GM18867 (cell line): ENCODE results near the gene GNB1.

Experiments
- ATAC-seq: cut with Tn5 transposase; IDR thresholded peaks from one replicate; pipeline ENCODE4 v1.9.1; 2021; ENCODE audit warnings: mild to moderate bottlenecking, moderate library complexity; ENCODE audit not compliant: unreplicated experiment

The GNB1 gene

GRCh38 chr1:1786836-1787605 lies 103.9 kb downstream of the GNB1 start:
- no peak for ATAC-seq

DNA sequence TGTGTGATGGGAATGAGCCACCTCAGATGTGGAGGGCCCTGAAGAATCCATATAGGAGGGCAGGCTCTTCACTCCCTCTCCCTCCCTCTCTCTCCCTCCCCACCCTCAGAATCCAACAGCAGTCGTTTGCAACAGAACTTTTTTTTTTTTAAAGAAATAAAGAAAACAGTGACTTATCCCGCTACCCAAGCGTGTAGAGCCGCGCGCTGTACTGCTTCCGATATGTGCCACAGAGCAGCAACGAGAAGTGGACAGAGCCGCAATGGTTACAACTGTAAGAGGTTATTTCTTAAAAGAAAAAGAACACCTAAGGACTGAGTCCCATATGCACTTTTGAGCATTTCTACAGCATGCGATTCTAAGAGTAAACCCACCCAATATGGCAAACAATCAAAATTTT lies 105.2 kb downstream of the GNB1 start:
- ATAC-seq, result no peak

GRCh38 chr1:1784933-1785332 lies 106.0 kb downstream of the GNB1 start:
- no peak for ATAC-seq

- no peak for ATAC-seq
Observed at GRCh38 chr1:1783320-1783719, 107.6 kb downstream of the GNB1 start.

DNA sequence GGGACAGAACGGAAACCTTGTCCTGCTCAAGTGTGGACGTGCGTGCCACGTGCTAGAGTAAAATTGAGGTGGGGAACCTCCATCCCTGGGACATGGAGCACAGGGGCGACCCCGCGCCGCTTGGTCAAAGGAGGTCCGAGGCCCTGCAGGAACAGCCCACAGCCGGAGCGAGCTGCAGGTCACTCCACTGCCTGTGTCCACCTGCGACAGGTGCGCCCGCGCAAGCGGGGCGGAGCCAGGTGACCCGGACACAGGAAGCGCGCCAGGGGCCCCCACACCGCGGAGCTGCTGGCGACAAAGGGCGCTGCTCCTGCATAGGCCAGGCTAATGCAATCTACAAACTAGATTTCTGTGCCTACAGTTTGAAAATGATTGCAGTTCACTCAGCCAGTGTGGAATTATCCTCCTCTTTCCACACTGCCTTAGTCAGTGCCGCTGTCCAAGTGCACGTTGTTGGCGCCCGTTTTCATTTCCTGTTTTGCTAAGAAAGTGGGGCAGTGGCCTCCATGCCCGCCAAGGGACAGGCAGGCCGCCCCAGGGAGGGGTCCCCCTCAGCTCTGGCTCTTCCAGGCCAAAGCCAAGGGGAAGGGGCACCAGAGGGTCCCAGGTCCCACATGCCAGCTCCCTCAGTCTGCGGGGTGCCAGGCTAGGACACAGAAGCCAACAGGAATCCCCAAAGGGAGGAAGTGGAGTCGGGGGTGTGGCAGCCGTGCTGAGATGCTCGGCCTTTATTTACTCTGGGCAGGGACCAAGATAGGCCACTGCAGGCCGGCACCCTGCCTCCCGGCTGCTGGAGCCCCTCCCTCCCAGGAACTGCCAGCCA lies 108.3 kb downstream of the GNB1 start:
- no peak for ATAC-seq

GRCh38 chr1:1781526-1781903 lies 109.4 kb downstream of the GNB1 start:
- no peak for ATAC-seq

GRCh38 chr1:1780598-1781525 lies 110.0 kb downstream of the GNB1 start:
- ATAC-seq, result no peak

DNA sequence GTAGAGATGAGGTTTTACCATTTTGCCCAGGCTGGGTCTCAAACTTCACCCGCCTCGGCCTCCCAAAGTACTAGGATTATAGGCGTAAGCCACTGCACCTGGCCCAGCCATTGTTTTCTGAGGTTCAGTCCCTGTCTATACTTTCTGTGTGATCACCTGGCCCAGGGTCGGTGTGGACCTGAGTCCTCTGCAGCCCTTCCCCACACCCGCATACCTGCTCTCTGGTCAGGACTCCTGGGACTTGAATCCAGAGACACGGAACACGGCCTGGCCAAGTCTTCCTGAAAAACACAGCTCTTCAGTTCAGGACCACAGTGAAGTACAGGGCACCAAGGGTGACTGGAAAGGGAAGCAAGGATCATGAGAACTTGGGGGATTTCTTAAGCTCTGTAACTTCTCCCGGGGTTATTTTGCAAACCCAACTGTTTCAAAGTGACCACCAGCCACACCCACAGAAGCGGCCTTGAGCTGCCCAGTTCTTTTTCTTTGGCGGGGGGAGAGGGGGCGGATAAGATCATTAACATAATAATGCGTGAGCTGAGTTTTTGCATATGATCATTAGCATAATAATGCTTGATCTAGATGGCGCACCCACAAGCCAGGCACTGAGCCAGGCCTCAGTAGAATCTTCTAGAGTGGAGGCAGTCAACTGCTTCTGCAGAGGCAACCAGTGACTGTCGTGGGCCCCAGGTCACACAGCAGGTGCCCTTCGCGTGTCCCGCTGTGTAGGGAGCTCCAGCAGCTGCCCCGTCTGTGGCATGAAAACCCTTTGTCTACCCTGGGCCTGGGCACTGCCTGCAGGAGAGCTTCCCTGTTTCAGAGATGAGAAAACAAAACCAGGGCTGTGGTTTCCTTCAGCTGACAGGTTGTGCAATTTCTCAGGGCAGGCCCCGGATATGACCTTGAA lies 110.9 kb downstream of the GNB1 start:
- peak; percentile 39 for ATAC-seq

DNA sequence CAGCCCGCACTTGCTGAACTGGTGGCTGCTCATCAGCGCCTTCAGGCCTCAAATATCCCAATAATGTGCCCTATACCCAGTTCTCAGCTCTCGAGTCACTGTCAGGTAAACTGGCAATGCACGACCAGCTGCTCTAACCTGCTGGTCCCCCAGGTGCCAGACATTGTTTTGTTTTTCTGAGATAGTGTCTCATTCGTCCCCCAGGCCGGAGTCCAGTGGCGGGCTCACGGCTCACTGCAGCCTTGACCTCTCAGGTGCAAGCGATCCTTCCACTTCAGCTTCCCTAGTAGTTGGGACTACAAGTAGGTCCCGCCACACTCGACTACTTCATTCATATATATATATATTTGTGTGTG lies 111.6 kb downstream of the GNB1 start:
- no peak for ATAC-seq

- peak; percentile 57 for ATAC-seq
Observed at GRCh38 chr1:1778663-1779319, 112.1 kb downstream of the GNB1 start.

DNA sequence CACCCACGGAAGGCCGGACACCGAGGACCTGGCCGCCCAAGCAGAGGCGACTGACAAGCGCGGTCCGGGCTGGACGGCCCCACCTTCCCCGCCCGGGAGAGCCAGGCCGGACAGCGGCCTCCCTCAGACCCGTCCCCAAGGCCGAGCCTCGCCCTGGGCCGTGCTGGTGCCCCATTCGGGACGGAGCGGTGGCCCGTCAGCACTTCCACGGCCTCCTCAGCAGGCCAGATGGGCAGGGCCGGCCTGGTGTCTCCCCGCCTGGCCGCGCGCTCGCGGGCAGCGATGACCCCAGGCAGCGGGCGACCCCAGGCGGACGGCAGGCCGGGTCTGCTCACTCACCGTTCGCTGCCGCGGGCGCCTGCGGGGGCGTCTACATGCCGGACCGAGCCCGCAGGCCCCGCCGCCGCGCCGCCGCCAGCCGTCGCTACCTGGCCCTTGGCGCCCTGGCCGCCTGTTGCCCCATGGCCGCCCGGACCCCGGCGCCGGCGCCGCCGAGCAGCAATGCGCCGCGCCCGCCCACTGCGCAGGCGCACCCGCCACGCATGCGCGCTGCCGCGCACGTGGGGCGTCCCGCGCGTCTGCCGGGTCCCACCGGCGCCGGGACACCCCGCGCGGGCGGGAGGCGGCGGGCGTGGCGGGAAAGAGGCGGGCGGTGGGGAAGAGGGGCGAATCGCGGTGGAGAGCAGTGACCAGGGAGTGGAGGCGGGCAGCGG lies 112.8 kb downstream of the GNB1 start, which contains the start of gene NADK:
Gene NADK (minus strand): TSS at position 521 of the 713 bp plus-strand sequence. CDS start 13,064 bp downstream, outside the sequence.
- ATAC-seq, result peak; percentile 34

DNA sequence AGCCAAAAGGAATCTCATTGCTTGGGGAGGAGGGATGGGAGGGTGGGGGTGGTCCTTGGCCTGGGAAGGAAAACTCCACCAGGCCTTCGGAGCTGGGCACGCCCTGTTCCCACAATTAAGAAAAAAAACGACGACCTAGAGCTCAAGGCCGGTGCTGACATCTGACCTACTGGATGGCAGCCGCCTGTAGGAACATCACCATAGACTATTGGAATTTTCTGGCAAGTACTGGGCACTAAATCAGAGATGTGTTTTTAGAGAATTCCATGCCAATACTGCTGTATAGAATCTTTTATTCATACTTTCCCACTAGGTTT lies 113.3 kb downstream of the GNB1 start:
- no peak for ATAC-seq

DNA sequence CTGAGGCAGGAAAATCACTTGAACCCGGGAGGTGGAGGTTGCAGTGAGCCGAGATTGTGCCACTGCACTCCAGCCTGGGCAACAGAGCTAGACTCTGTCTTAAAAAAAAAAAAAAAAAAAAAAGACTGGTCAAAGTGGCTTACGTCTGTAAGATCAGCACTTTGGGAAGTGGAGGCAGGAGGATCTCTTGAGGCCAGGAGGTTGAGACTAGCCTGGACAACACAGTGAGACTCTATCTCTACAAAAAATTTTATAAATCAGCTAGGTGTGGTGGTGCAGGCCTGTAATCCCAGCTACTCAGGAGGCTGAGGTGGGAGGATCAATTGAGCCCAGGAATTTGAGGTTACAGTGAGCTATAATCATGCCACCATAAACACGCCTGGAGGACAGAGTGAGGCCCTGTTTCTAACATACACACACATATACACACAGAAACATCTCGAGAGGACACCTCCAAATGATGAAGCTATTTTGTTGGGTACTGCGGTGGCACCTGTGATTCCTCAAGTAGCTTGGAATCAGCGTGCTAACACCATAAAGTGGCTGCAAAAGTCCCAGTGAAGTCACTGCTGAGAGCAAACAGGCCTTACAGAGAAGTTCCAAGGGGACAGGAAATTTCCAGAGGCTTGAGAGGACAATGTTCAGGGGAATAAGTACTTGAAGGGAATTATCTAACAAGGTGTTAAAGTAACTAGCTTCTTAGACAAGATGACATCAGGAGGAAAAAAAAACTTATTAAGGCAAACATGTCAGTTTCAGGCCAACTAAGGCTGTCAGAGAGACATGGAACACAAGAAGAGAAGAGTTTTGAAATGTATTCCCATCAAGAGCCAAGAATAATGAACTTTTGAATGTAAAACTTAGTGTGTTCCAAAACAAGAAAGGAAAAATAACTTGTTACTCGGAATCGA lies 114.0 kb downstream of the GNB1 start:
- no peak for ATAC-seq

DNA sequence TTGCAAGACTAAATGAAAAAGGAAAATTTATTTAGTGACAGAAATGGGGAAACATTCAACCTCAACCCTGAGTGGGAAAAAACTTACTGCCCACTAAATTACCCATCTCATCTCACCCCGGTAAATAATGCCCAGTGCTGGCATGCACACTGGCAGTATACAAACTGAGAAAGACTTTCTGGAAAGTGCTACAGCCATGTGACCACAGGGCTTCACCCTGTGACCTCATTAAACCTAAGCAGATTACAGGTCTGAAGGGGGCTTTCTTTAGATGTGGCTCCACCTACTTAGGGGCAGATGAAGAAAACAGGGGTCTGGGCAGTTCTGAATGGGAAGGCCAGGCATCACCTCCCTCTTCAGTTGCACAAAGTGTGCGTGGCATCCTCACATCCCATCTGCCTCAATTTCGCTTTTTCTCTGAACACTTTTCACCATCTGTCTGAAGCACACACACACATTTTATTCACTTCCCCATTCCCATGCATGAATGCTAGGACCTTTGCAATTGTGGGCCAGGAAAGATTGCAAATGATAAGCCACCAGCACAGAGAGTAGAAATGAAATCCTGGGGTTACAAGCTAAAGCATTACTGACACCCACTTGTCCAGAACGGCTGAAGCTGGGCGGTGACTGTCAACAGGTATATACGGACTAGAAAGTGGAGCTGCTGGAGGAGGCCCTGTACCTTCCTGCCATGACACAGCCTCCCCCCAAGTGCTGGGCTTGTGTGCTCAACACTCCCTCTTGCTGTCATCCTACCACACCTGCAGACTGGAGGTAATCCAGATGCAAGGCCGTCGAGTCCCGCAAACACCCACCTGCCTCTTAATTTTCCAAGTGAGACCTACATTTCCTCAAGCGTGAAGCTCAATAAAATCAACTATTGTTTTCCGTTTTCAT lies 115.3 kb downstream of the GNB1 start:
- ATAC-seq, result no peak

DNA sequence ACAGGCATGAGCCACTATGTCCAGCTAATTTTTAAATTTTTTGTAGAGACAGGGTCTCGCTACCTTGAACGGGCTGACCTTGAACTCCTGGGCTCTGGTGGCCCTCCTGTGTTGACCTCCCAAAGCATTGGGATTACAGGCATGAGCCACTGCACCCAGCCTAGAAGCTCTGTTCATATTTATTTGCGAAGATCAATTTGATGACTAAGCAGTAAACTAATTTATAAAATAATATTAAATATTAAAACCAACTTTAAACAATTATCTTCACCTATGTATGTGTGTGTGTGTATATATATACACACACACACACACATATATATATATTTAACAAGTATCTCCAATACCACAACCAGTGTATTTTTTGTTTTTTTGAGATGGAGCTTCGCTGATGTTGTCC lies 117.0 kb downstream of the GNB1 start:
- no peak for ATAC-seq

DNA sequence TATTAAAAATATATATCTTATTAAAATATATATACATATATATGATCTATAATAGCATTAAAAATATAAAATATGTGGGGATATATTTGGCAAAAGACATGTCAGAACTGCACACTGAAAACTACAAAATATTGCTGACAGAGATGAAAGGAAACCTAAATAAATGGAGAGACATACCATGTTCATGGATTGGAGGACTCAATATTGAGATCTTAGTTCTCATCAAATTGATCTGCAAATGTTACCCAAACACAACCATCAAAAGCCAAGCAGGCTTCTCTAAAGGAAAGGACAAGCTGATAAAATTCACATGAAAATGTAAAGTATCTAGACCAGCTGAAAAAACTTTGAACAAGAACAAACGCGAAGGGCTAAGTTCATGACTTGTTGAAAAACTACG lies 119.8 kb downstream of the GNB1 start:
- no peak for ATAC-seq

- no peak for ATAC-seq
Observed at GRCh38 chr1:1770102-1770501, 120.8 kb downstream of the GNB1 start.
